ENCODE measurements around the gene TAPT1. TPM values are rescaled to one million over a fixed set of nuclear protein-coding genes. Genes with fewer than 3 reads are reported as not detected.

Gene TAPT1
- total RNA-seq, 1 experiment from 2014 or later, result 17.3 TPM

DNA sequence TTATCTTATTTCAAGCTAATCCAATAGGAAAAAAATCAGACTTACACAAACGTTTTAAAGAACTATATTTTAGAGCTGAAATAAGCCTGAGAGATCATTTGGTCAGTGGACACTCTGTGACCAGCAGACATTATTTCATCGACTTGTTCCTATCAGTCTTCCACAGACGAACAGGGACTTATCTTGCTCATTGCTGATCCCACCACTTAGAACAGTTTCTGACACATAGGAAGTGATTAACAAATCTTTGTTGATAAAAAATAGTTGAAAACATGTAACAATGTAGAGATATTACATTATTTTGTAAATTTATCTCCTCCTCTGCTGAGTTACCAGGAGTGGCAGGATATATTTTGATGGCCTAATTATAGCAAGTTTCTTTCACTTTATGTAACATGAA lies 65.8 kb downstream of the TAPT1 start:
- ATAC-seq (no peak), DNase-seq (ENCODE audit: low read depth, low spot score) (no peak)
- ChIA-PET POLR2A (no interaction called here), CTCF (no interaction called here)
- in situ Hi-C loops (cut with HindIII; ENCODE audit: low pct_unique_long_range_greater_than_20kb, low sequenced_read_pairs) (no loop called here), intact Hi-C loops (cut with micrococcal nuclease; ENCODE audit: unreplicated experiment) (no loop called here)
- Histone ChIP-seq H3K9me3 (ENCODE audit: control insufficient read depth, insufficient read depth, low read depth, low read length) (no peaks in the 10 kb centered on the region), H3K4me3 (ENCODE audit: low read depth in 2 of 2, low read length in 2 of 2) (no peak overlapping the region), H3K4me1 (ENCODE audit: control insufficient read depth, insufficient read depth, low read length) (no peaks in the 10 kb centered on the region), H3K36me3 (ENCODE audit: control insufficient read depth, insufficient read depth, low read length) (no peaks in the 10 kb centered on the region), H3K27ac (ENCODE audit: low read length) (no peak overlapping the region), H3K27me3 (ENCODE audit: control insufficient read depth, insufficient read depth, low read length) (no peaks in the 10 kb centered on the region)
- no peak for TF ChIP-seq SIN3A (IDR thresholded peaks at IDR 0.05; ENCODE audit: borderline replicate concordance, insufficient read depth, low read depth, low read length)
- no peak for TF ChIP-seq POLR2AphosphoS5 (IDR thresholded peaks at IDR 0.05; ENCODE audit: low read depth, low read length)
- no TSS peak for BruUV-seq (replicated peaks)

GRCh38 chr4:16159286-16159685 lies 67.0 kb downstream of the TAPT1 start:
- in situ Hi-C loops (cut with HindIII; ENCODE audit: low pct_unique_long_range_greater_than_20kb, low sequenced_read_pairs) (no loop called here), intact Hi-C loops (cut with micrococcal nuclease; ENCODE audit: unreplicated experiment) (no loop called here)
- Histone ChIP-seq H3K4me3 (ENCODE audit: low read depth in 2 of 2, low read length in 2 of 2) (no peak overlapping the region), H3K4me1 (ENCODE audit: control insufficient read depth, insufficient read depth, low read length) (no peaks in the 10 kb centered on the region), H3K27me3 (ENCODE audit: control insufficient read depth, insufficient read depth, low read length) (no peaks in the 10 kb centered on the region), H3K9me3 (ENCODE audit: control insufficient read depth, insufficient read depth, low read depth, low read length) (no peaks in the 10 kb centered on the region), H3K36me3 (ENCODE audit: control insufficient read depth, insufficient read depth, low read length) (no peaks in the 10 kb centered on the region), H3K27ac (ENCODE audit: low read length) (no peak overlapping the region)
- CTCF ChIA-PET, result no interaction called here
- no peak for ATAC-seq
- no peak for DNase-seq (ENCODE audit: low read depth, low spot score)
- no TSS peak for BruUV-seq (replicated peaks)
- no peak for TF ChIP-seq POLR2AphosphoS5 (IDR thresholded peaks at IDR 0.05; ENCODE audit: low read depth, low read length)
- TF ChIP-seq, protein P1, sequence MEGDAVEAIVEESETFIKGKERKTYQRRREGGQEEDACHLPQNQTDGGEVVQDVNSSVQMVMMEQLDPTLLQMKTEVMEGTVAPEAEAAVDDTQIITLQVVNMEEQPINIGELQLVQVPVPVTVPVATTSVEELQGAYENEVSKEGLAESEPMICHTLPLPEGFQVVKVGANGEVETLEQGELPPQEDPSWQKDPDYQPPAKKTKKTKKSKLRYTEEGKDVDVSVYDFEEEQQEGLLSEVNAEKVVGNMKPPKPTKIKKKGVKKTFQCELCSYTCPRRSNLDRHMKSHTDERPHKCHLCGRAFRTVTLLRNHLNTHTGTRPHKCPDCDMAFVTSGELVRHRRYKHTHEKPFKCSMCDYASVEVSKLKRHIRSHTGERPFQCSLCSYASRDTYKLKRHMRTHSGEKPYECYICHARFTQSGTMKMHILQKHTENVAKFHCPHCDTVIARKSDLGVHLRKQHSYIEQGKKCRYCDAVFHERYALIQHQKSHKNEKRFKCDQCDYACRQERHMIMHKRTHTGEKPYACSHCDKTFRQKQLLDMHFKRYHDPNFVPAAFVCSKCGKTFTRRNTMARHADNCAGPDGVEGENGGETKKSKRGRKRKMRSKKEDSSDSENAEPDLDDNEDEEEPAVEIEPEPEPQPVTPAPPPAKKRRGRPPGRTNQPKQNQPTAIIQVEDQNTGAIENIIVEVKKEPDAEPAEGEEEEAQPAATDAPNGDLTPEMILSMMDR (IDR thresholded peaks at IDR 0.05), result no peak
- TF ChIP-seq TCF7L2 (IDR thresholded peaks at IDR 0.05; ENCODE audit: low read depth, low read length), result no peak
- no peak for TF ChIP-seq SIN3A (IDR thresholded peaks at IDR 0.05; ENCODE audit: borderline replicate concordance, insufficient read depth, low read depth, low read length)
- TF ChIP-seq REST (IDR thresholded peaks at IDR 0.05; ENCODE audit: insufficient read depth in 1 of 2, low read depth in 2 of 2, low read length in 1 of 2), result no peak
- POLR2A ChIA-PET, result no interaction called here

DNA sequence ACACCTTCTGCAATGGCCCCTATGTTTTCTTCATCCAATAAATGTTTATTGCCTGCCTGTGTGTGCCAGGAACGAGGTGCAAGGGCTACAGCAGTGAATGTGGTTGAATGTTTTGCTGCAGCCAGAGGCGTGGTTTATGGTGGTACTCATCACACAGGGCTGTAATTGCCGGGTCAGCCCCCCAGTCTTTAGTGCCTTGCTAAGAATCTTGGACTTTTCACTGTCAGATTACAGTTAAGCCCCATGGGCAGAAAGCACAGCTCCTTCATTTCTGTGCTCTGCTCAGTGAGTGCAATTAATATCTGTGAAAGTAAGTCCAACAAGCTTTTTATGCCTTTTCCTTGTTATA lies 67.8 kb downstream of the TAPT1 start:
- Histone ChIP-seq H3K27me3 (ENCODE audit: control insufficient read depth, insufficient read depth, low read length) (no peaks in the 10 kb centered on the region), H3K9me3 (ENCODE audit: control insufficient read depth, insufficient read depth, low read depth, low read length) (no peaks in the 10 kb centered on the region), H3K4me3 (ENCODE audit: low read depth in 2 of 2, low read length in 2 of 2) (no peak overlapping the region), H3K27ac (ENCODE audit: low read length) (no peak overlapping the region), H3K4me1 (ENCODE audit: control insufficient read depth, insufficient read depth, low read length) (no peaks in the 10 kb centered on the region), H3K36me3 (ENCODE audit: control insufficient read depth, insufficient read depth, low read length) (no peaks in the 10 kb centered on the region)
- no TSS peak for BruUV-seq (replicated peaks)
- POLR2A ChIA-PET, result interaction anchor here (0.6 kb wide), 1 partner anchor 153 kb away, joined by 3 read pairs; no protein-coding TSS in a partner anchor
- intact Hi-C loops (cut with micrococcal nuclease; ENCODE audit: unreplicated experiment) (no loop called here), in situ Hi-C loops (cut with HindIII; ENCODE audit: low pct_unique_long_range_greater_than_20kb, low sequenced_read_pairs) (no loop called here)
- ATAC-seq (no peak), DNase-seq (ENCODE audit: low read depth, low spot score) (no peak)
- no peak for TF ChIP-seq SIN3A (IDR thresholded peaks at IDR 0.05; ENCODE audit: borderline replicate concordance, insufficient read depth, low read depth, low read length)
- CTCF ChIA-PET, result no interaction called here
